ENCODE data around the gene DNASE2B.

GRCh38 chr1:84398175-84399155 is at the start of gene DNASE2B:
- no peak for TF ChIP-seq CTCF (IDR thresholded peaks at IDR 0.05)
- no peak for TF ChIP-seq POLR2A (IDR thresholded peaks at IDR 0.05)
